MM.1S (cell line): Measurements from ENCODE around the gene BAZ2A.

Source experiments
- DNase-seq: peaks from one replicate; pipeline ENCODE4 v3.0.0-alpha.2; 2015
- H2AFZ ChIP-seq: fragments of 300-600 bp; sonication (generic); 2 replicates; pipeline ENCODE4 v1.6.0; 2016; ENCODE audit warnings: antibody characterized with exemption, low read length
- H3F3A ChIP-seq: fragments of 300-600 bp; sonication (generic); 2 replicates; pipeline ENCODE4 v1.6.1; 2016; ENCODE audit warnings: mild to moderate bottlenecking, antibody characterized with exemption, low read length, moderate library complexity, mixed read lengths; ENCODE audit not compliant: insufficient read depth
- H3K27ac ChIP-seq: fragments of 300-600 bp; sonication (generic); 2 replicates; pipeline ENCODE4 v1.5.1; 2016; ENCODE audit warnings: mild to moderate bottlenecking, low read length
- H3K27me3 ChIP-seq: fragments of 300-600 bp; sonication (generic); replicated peaks from 2 replicates; pipeline ENCODE4 v1.6.0; 2016; ENCODE audit warnings: low read length; ENCODE audit not compliant: insufficient read depth
- H3K36me3 ChIP-seq: fragments of 300-600 bp; sonication (generic); replicated peaks from 2 replicates; pipeline ENCODE4 v1.6.1; 2016; ENCODE audit warnings: mild to moderate bottlenecking, low read length, mixed read lengths; ENCODE audit not compliant: insufficient read depth
- H3K4me1 ChIP-seq: fragments of 300-600 bp; sonication (generic); 2 replicates; pipeline ENCODE4 v1.6.1; 2016; ENCODE audit warnings: low read length, mixed read lengths
- H3K4me2 ChIP-seq: fragments of 300-600 bp; sonication (generic); 2 replicates; pipeline ENCODE4 v1.6.0; 2016; ENCODE audit warnings: low read depth, low read length
- H3K4me3 ChIP-seq: fragments of 300-600 bp; sonication (generic); 2 replicates; pipeline ENCODE4 v1.5.1; 2016; ENCODE audit warnings: low read length, mixed read lengths
- H3K79me2 ChIP-seq: fragments of 300-600 bp; sonication (generic); 2 replicates; pipeline ENCODE4 v1.6.1; 2016; ENCODE audit warnings: mixed run types, low read length, mixed read lengths
- H3K9ac ChIP-seq: fragments of 300-600 bp; sonication (generic); 2 replicates; pipeline ENCODE4 v1.6.1; 2016; ENCODE audit warnings: low read length, mixed read lengths
- H3K9me2 ChIP-seq: fragments of 300-600 bp; sonication (generic); replicated peaks from 2 replicates; pipeline ENCODE4 v1.6.1; 2016; ENCODE audit warnings: mild to moderate bottlenecking, low read length, mixed read lengths; ENCODE audit not compliant: insufficient read depth
- H3K9me3 ChIP-seq: fragments of 300-600 bp; sonication (generic); replicated peaks from 2 replicates; pipeline ENCODE4 v1.6.1; 2016; ENCODE audit warnings: mild to moderate bottlenecking, low read length, mixed read lengths; ENCODE audit not compliant: insufficient read depth
- H4K20me1 ChIP-seq: fragments of 300-600 bp; sonication (generic); 2 replicates; pipeline ENCODE4 v1.6.1; 2016; ENCODE audit warnings: mild to moderate bottlenecking, low read length, moderate library complexity, mixed read lengths; ENCODE audit not compliant: insufficient read depth
- EZH2 ChIP-seq: fragments of 300-600 bp; sonication (generic); optimal IDR thresholded peaks from 2 replicates; pipeline ENCODE3; 2017; ENCODE audit warnings: low read depth, mild to moderate bottlenecking, antibody characterized with exemption, low read length, mixed read lengths
- EZH2phosphoT487 ChIP-seq: fragments of 300-600 bp; sonication (generic); IDR thresholded peaks from 2 replicates; pipeline ENCODE4 v1.6.1; 2018; ENCODE audit warnings: antibody characterized with exemption, low read length
- TF ChIP-seq, protein P1 (sequence below): fragments of 300-600 bp; sonication (generic); IDR thresholded peaks from 2 replicates; pipeline ENCODE4 v1.5.1; 2016; ENCODE audit warnings: antibody characterized with exemption, low read length, mixed read lengths

Gene BAZ2A

DNA sequence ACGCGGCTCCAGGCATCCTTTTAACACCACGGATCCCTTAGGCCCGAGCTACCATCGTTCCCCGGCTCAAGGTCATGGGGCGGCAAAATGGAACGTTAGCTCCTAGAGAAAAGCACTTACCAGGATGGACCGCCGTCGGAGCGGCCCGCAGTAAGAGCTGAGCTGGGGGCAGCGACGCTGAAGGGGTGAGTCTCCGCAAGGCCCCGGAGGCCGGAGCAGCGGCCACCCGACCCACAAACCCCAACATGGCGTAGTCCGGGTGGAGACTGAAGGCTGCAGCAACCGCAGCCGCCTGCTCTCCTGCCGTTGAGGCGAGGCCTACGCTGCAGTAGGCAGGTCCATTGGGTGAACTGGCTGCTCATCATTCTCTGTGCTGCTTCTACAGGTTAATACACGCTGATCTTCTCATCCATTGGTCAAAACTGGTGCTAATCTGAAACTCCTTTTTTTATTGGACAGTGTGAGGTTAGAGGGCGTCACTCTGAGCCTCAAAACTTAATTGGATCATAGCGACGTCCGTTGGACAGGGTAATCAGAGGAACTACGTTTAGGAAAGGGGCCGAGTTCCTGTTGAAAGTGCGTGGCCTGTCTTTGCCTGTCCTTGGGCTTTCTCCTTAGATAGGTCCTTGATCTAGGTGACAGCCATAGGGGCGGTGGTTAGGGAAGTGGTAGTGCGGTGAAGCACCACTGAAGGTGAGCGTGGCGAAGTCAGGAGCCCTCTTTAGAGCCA lies 15.8 kb upstream of the BAZ2A start, which contains the start of gene ATP5F1B:
TSS of gene ATP5F1B (minus strand) at position 268 of the 730 bp plus-strand sequence. CDS start at position 247, 21 bp downstream.
- Histone ChIP-seq H3K4me1 (peaks cover 23% of the 10 kb centered on the region), H3K27ac (peak within 1 kb of the TSS; percentile 78), H3K9ac (peak within 1 kb of the TSS; percentile 98), H3K36me3 (peaks cover 13% of the 10 kb centered on the region), H3K27me3 (no peaks in the 10 kb centered on the region), H3K4me3 (peak within 1 kb of the TSS; percentile 93), H3F3A (peaks cover 35% of the 10 kb centered on the region), H2AFZ (peak within 1 kb of the TSS; percentile 39), H3K79me2 (peaks cover 50% of the 10 kb centered on the region), H3K9me3 (no peaks in the 10 kb centered on the region), H4K20me1 (peaks cover 28% of the 10 kb centered on the region), H3K9me2 (no peaks in the 10 kb centered on the region), H3K4me2 (peak within 1 kb of the TSS; percentile 74)
- TF ChIP-seq EZH2phosphoT487, result no peak
- no peak for TF ChIP-seq EZH2
- TF ChIP-seq, protein P1, sequence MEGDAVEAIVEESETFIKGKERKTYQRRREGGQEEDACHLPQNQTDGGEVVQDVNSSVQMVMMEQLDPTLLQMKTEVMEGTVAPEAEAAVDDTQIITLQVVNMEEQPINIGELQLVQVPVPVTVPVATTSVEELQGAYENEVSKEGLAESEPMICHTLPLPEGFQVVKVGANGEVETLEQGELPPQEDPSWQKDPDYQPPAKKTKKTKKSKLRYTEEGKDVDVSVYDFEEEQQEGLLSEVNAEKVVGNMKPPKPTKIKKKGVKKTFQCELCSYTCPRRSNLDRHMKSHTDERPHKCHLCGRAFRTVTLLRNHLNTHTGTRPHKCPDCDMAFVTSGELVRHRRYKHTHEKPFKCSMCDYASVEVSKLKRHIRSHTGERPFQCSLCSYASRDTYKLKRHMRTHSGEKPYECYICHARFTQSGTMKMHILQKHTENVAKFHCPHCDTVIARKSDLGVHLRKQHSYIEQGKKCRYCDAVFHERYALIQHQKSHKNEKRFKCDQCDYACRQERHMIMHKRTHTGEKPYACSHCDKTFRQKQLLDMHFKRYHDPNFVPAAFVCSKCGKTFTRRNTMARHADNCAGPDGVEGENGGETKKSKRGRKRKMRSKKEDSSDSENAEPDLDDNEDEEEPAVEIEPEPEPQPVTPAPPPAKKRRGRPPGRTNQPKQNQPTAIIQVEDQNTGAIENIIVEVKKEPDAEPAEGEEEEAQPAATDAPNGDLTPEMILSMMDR, result no peak
- DNase-seq, result peak; percentile 100

DNA sequence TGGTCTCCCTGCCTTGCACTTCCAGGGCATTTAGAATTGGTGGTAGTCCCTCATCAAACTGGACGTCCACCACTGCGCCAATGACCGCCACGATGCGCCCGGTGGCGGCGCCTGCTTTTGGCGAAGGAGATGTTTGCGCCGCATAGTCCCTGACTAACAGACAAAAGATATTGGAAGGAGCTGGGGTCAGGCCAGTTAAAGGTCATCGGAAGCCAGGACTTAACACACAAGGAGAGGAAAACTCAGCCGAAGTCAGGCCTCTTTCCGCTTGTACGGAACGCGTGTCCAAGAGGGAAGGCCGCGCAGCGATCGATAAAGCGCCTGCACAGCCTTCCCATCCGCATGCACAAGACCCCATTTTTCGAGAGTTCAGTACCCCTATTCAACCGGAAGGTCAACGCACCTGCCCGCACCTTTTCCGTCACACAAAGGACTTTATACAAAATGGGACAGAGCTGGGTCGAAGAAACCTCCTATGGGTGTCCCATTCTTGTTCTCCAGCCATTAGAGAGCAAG lies 15.1 kb upstream of the BAZ2A start:
- Histone ChIP-seq H3K4me1 (peaks cover 23% of the 10 kb centered on the region), H3K79me2 (peaks cover 56% of the 10 kb centered on the region), H3K9me3 (no peaks in the 10 kb centered on the region), H3K27ac (peak overlapping the region; percentile 78), H3K9ac (peak overlapping the region; percentile 98), H3K36me3 (peaks cover 15% of the 10 kb centered on the region), H3K9me2 (no peaks in the 10 kb centered on the region), H3K27me3 (no peaks in the 10 kb centered on the region), H3K4me3 (peak overlapping the region; percentile 93), H4K20me1 (peaks cover 28% of the 10 kb centered on the region), H2AFZ (no peak overlapping the region), H3F3A (peaks cover 40% of the 10 kb centered on the region), H3K4me2 (peak overlapping the region; percentile 74)
- DNase-seq, result peak; percentile 25
- TF ChIP-seq EZH2phosphoT487 (no peak), EZH2 (no peak)
- TF ChIP-seq, protein P1, result no peak

DNA sequence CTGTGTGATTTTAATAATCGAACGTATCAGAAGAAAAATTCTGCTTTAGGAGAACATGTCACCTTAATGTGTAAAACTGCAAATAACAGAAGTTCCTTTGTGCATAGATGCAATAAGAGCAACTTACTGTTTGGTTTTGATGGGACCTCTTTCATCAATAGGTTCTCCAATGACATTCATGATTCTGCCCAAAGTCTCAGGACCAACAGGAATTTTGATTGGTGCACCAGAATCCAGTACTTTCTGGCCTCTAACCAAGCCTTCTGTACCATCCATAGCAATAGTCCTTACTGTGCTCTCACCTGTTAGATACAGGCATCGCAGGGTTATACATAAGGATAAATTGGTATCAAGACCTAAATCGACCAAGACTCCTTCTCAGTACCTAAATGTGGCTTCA lies 14.5 kb upstream of the BAZ2A start:
- H3K79me2 ChIP-seq, result peaks cover 62% of the 10 kb centered on the region
- H3K27ac ChIP-seq, result peak overlapping the region; percentile 78; the same call in 1 of the 2 replicates
- H3K4me1 ChIP-seq, result peaks cover 23% of the 10 kb centered on the region
- no peak for DNase-seq
- H2AFZ ChIP-seq, result no peak overlapping the region
- H3K9me3 ChIP-seq, result no peaks in the 10 kb centered on the region
- H3K9me2 ChIP-seq, result no peaks in the 10 kb centered on the region
- peak overlapping the region; percentile 98 for H3K9ac ChIP-seq
- H3F3A ChIP-seq, result peaks cover 44% of the 10 kb centered on the region
- no peaks in the 10 kb centered on the region for H3K27me3 ChIP-seq
- TF ChIP-seq, protein P1, result no peak
- TF ChIP-seq EZH2, result no peak
- TF ChIP-seq EZH2phosphoT487, result no peak
- H3K36me3 ChIP-seq, result peaks cover 15% of the 10 kb centered on the region
- peak overlapping the region; percentile 74 for H3K4me2 ChIP-seq
- peaks cover 28% of the 10 kb centered on the region for H4K20me1 ChIP-seq
- peak overlapping the region; percentile 93 for H3K4me3 ChIP-seq
